ENCODE measurements around the gene TEX13C.

TEX13C gene

DNA sequence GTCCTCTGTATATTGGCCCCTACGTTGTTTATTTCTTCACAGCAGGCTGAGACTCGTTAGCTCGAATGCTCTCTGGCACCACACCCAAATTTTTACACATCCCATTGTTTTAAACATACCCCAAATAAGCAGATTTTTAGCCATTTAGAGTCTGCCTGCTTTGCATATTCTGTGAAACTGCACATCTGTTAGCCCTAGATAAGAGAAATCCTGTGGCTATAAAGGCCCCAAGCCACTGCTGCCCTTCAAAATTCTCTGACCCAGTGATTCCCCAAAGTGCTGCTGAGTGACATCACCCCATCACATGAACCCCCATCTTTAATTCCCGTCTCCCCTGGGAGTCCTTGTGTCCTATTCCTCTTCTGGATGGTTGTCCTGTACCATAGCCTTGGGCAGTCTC lies 20.8 kb downstream of the TEX13C start:
- H3K4me2 ChIP-seq (ENCODE audit: insufficient read depth, low read length, poor library complexity, severe bottlenecking): no peak overlapping the region
- H2AK5ac ChIP-seq (ENCODE audit: low read depth, low read length): no peak overlapping the region
- no peak overlapping the region for H3K9ac ChIP-seq (ENCODE audit: low read depth, low read length, poor library complexity)
- no peak overlapping the region for H3K27ac ChIP-seq (replicated peaks; ENCODE audit: low read length)
- H3K4ac ChIP-seq (ENCODE audit: low read length): no peak overlapping the region
- no peak overlapping the region for H3K23ac ChIP-seq (ENCODE audit: low read depth, low read length, poor library complexity)
- no peak overlapping the region for H2BK15ac ChIP-seq (ENCODE audit: low read length)
- H3K18ac ChIP-seq (ENCODE audit: low read length): no peak overlapping the region
- no peak overlapping the region for H3K14ac ChIP-seq (ENCODE audit: low read length)
- H3K4me3 ChIP-seq (ENCODE audit: low read length in 2 of 2): no peak overlapping the region
- no peaks in the 10 kb centered on the region for H3K4me1 ChIP-seq (ENCODE audit: control insufficient read depth in 2 of 2, insufficient read depth in 1 of 2, low read depth in 1 of 2, low read length in 2 of 2)
- H3K27me3 ChIP-seq (ENCODE audit: control insufficient read depth in 3 of 3, insufficient read depth in 3 of 3, low read depth in 1 of 3, low read length in 3 of 3): no peaks in the 10 kb centered on the region
- WGBS, 2 donors (ENCODE audit: extremely low coverage in 2 of 2, insufficient read length in 2 of 2, insufficient replicate concordance in 1 of 2): no CpG with 5 or more reads among the region's 4 CpGs
- H3K9me3 ChIP-seq (replicated peaks in 1 of 2; ENCODE audit: control insufficient read depth in 2 of 2, insufficient read depth in 1 of 2, low read depth in 1 of 2, low read length in 2 of 2): no peaks in the 10 kb centered on the region
- H4K91ac ChIP-seq (ENCODE audit: low read depth, low read length, poor library complexity): no peak overlapping the region
- H3K79me1 ChIP-seq (ENCODE audit: low read depth, low read length): no peaks in the 10 kb centered on the region
- no peak overlapping the region for H2BK120ac ChIP-seq (ENCODE audit: low read depth, low read length)
- DNase-seq (ENCODE audit: low spot score): no peak
- H3K36me3 ChIP-seq (replicated peaks in 1 of 2; ENCODE audit: control insufficient read depth in 2 of 2, insufficient read depth in 2 of 2, low read length in 2 of 2): no peaks in the 10 kb centered on the region
- H4K8ac ChIP-seq (ENCODE audit: low read depth, low read length): no peak overlapping the region
- no peak overlapping the region for H2BK5ac ChIP-seq (ENCODE audit: low read length)
- H2AFZ ChIP-seq (ENCODE audit: low read length): no peak overlapping the region
- H2BK12ac ChIP-seq (ENCODE audit: low read length): no peak overlapping the region

DNA sequence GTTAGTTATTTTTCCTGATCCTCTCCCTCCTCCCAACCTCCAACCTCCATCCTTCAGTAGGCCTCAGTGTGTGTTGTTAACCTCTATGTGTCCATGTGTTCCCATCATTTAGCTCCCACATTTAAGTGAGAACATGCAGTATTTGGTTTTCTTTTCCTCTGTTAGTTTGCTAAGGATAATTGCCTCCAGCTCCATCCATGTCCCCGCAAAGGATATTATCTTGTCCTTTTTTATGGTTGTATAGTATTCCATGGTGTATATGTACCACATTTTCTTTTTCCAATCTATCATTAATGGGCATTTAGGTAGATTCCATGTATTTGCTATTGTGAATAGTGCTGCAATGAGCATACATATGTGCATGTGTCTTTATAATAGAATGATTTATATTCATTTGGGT lies 54.5 kb downstream of the TEX13C start:
- no peaks in the 10 kb centered on the region for H3K27me3 ChIP-seq (ENCODE audit: control insufficient read depth in 3 of 3, insufficient read depth in 3 of 3, low read depth in 1 of 3, low read length in 3 of 3)
- no peak for DNase-seq (ENCODE audit: low spot score)
- no peak overlapping the region for H3K4me2 ChIP-seq (ENCODE audit: insufficient read depth, low read length, poor library complexity, severe bottlenecking)
- no peak overlapping the region for H2AFZ ChIP-seq (ENCODE audit: low read length)
- H3K4me3 ChIP-seq (ENCODE audit: low read length in 2 of 2): no peak overlapping the region
- H3K14ac ChIP-seq (ENCODE audit: low read length): no peak overlapping the region
- H4K91ac ChIP-seq (ENCODE audit: low read depth, low read length, poor library complexity): no peak overlapping the region
- H3K27ac ChIP-seq (replicated peaks; ENCODE audit: low read length): no peak overlapping the region
- H2BK5ac ChIP-seq (ENCODE audit: low read length): no peak overlapping the region
- no peak overlapping the region for H2BK15ac ChIP-seq (ENCODE audit: low read length)
- H2BK12ac ChIP-seq (ENCODE audit: low read length): no peak overlapping the region
- no peak overlapping the region for H2AK5ac ChIP-seq (ENCODE audit: low read depth, low read length)
- no peak overlapping the region for H3K9ac ChIP-seq (ENCODE audit: low read depth, low read length, poor library complexity)
- no peaks in the 10 kb centered on the region for H3K36me3 ChIP-seq (replicated peaks in 1 of 2; ENCODE audit: control insufficient read depth in 2 of 2, insufficient read depth in 2 of 2, low read length in 2 of 2)
- H3K9me3 ChIP-seq (replicated peaks in 1 of 2; ENCODE audit: control insufficient read depth in 2 of 2, insufficient read depth in 1 of 2, low read depth in 1 of 2, low read length in 2 of 2): no peaks in the 10 kb centered on the region
- H3K79me1 ChIP-seq (ENCODE audit: low read depth, low read length): no peaks in the 10 kb centered on the region
- H4K8ac ChIP-seq (ENCODE audit: low read depth, low read length): no peak overlapping the region
- WGBS, 2 donors (ENCODE audit: extremely low coverage in 2 of 2, insufficient read length in 2 of 2, insufficient replicate concordance in 1 of 2): no CpG with 5 or more reads among the region's 1 CpG
- H2BK120ac ChIP-seq (ENCODE audit: low read depth, low read length): no peak overlapping the region
- no peak overlapping the region for H3K18ac ChIP-seq (ENCODE audit: low read length)
- H3K23ac ChIP-seq (ENCODE audit: low read depth, low read length, poor library complexity): no peak overlapping the region
- H3K4me1 ChIP-seq (ENCODE audit: control insufficient read depth in 2 of 2, insufficient read depth in 1 of 2, low read depth in 1 of 2, low read length in 2 of 2): no peaks in the 10 kb centered on the region
- no peak overlapping the region for H3K4ac ChIP-seq (ENCODE audit: low read length)
